ENCODE measurements around the gene PTPRD. TPM values are rescaled to one million over a fixed set of nuclear protein-coding genes. Genes with fewer than 3 reads are reported as not detected.
A peak's percentile ranks its signal among the peaks of the same experiment; 100 is the strongest.

The PTPRD gene
- total RNA-seq, 1 donor from 2014 or later = 30.8 TPM

- Histone ChIP-seq H3K4me3 (no peak overlapping the region), H3K36me3 (no peaks in the 10 kb centered on the region), H3K27me3 (no peaks in the 10 kb centered on the region), H3K4me1 (no peaks in the 10 kb centered on the region), H3K9me3 (no peaks in the 10 kb centered on the region), H3K27ac (no peak overlapping the region)
- DNase-seq = no peak
- no peak for ATAC-seq
- TF ChIP-seq, protein P1, sequence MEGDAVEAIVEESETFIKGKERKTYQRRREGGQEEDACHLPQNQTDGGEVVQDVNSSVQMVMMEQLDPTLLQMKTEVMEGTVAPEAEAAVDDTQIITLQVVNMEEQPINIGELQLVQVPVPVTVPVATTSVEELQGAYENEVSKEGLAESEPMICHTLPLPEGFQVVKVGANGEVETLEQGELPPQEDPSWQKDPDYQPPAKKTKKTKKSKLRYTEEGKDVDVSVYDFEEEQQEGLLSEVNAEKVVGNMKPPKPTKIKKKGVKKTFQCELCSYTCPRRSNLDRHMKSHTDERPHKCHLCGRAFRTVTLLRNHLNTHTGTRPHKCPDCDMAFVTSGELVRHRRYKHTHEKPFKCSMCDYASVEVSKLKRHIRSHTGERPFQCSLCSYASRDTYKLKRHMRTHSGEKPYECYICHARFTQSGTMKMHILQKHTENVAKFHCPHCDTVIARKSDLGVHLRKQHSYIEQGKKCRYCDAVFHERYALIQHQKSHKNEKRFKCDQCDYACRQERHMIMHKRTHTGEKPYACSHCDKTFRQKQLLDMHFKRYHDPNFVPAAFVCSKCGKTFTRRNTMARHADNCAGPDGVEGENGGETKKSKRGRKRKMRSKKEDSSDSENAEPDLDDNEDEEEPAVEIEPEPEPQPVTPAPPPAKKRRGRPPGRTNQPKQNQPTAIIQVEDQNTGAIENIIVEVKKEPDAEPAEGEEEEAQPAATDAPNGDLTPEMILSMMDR (IDR thresholded peaks at IDR 0.05) = no peak
- intact Hi-C loops (cut with DNase I) = no loop called here
Observed at GRCh38 chr9:10230512-10230911, 382.3 kb downstream of the PTPRD start.

- TF ChIP-seq, protein P1 (IDR thresholded peaks at IDR 0.05) = no peak
- Histone ChIP-seq H3K27me3 (no peaks in the 10 kb centered on the region), H3K27ac (no peak overlapping the region), H3K4me3 (no peak overlapping the region), H3K9me3 (no peaks in the 10 kb centered on the region), H3K36me3 (no peaks in the 10 kb centered on the region), H3K4me1 (no peaks in the 10 kb centered on the region)
- no peak for ATAC-seq
- no peak for DNase-seq
- intact Hi-C loops (cut with DNase I) = no loop called here
Observed at GRCh38 chr9:10228082-10228481, 384.7 kb downstream of the PTPRD start.

DNA sequence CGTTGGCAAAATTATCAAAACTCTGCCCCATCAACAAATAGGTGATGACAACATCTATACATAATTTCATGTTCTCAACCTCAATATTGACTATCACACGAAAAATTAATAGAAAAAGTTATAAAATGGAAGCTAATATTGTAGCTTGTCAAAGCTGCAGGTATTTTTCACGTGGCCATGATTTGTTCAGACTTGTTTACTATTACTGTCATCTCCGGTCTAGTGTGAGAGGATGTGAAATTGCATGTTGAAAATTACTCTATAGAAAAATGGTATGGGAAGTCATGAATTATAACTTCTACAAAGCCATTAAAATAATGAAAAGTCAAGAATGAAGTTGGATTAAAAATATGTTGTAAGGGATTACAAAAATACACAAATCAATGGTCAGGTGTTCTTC, 385.8 kb downstream of the PTPRD start:
- TF ChIP-seq, protein P1 (IDR thresholded peaks at IDR 0.05) = no peak
- H3K4me1 ChIP-seq = no peaks in the 10 kb centered on the region
- no peaks in the 10 kb centered on the region for H3K36me3 ChIP-seq
- H3K27me3 ChIP-seq = no peaks in the 10 kb centered on the region
- DNase-seq (no peak), ATAC-seq (no peak)
- no peaks in the 10 kb centered on the region for H3K9me3 ChIP-seq
- H3K27ac ChIP-seq = no peak overlapping the region
- intact Hi-C loops (cut with DNase I) = no loop called here
- no peak overlapping the region for H3K4me3 ChIP-seq

DNA sequence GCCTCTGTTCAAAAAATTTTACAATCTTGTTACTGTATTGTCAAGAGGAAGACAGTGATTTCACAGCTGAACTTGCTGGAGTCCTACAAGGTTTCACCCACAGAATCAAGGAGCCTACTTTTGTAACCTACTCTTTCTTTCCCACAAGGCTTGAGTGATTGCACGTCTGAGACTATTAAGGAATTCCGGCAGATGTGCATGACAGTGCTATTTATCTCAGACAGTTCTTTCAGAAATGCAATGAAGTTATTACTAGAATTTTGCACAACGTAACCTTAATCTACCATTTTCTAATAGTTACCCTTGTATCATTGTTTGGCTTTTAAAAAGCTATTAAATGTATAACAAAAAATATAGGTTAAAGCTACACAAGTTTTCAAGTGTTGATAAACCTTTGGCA, 400.1 kb downstream of the PTPRD start:
- intact Hi-C loops (cut with DNase I) = no loop called here
- Histone ChIP-seq H3K9me3 (no peaks in the 10 kb centered on the region), H3K27me3 (no peaks in the 10 kb centered on the region), H3K4me1 (no peaks in the 10 kb centered on the region), H3K36me3 (no peaks in the 10 kb centered on the region), H3K4me3 (no peak overlapping the region), H3K27ac (no peak overlapping the region)
- TF ChIP-seq, protein P1 (IDR thresholded peaks at IDR 0.05) = no peak
- ATAC-seq = no peak
- DNase-seq = no peak

DNA sequence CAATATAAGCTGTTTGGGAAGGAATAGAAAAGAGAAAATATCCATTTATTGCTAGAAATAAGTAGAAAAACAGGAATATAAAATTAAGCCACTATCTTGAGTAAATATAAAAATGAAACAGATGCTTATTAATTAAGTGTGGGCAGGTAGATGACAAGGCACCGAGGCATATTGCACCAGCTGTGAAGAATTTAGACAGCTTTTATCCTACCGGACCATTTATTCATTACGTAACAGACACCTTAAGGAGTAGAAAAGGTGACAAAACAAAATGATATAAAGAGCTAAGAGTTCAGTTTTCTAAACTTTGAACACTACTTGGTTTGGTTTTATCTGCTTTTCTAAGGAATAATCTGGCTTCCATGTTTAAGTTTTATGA, 404.1 kb downstream of the PTPRD start:
- intact Hi-C loops (cut with DNase I) = no loop called here
- Histone ChIP-seq H3K27me3 (no peaks in the 10 kb centered on the region), H3K4me3 (peak overlapping the region; percentile 38), H3K36me3 (no peaks in the 10 kb centered on the region), H3K9me3 (no peaks in the 10 kb centered on the region), H3K27ac (no peak overlapping the region), H3K4me1 (no peaks in the 10 kb centered on the region)
- TF ChIP-seq, protein P1 (IDR thresholded peaks at IDR 0.05) = no peak
- no peak for DNase-seq
- no peak for ATAC-seq

GRCh38 chr9:10204276-10204675, 408.5 kb downstream of the PTPRD start:
- no peaks in the 10 kb centered on the region for H3K9me3 ChIP-seq
- no peaks in the 10 kb centered on the region for H3K4me1 ChIP-seq
- no peak for ATAC-seq
- no peak overlapping the region for H3K4me3 ChIP-seq
- intact Hi-C loops (cut with DNase I) = no loop called here
- H3K27me3 ChIP-seq = no peaks in the 10 kb centered on the region
- no peak overlapping the region for H3K27ac ChIP-seq
- DNase-seq = no peak
- no peaks in the 10 kb centered on the region for H3K36me3 ChIP-seq
- TF ChIP-seq, protein P1 (IDR thresholded peaks at IDR 0.05) = no peak
